OCI-LY1 (cell line): ENCODE measurements around the gene PRLH.
"Not testable (repeated sequence)": the region's sequence is repeated elsewhere in the genome, so short reads cannot be mapped to it uniquely, and the experiment has no call there.

Experiments
- H2AFZ ChIP-seq: fragments of 200-600 bp; sonication (generic), shearing (Covaris generic); 2 replicates; pipeline ENCODE4 v1.6.0; 2014; ENCODE audit warnings: antibody characterized with exemption, mild to moderate bottlenecking, low read length
- H3F3A ChIP-seq: fragments of 200-600 bp; sonication (generic), shearing (Covaris generic); 2 replicates; pipeline ENCODE4 v1.6.0; 2014; ENCODE audit warnings: mild to moderate bottlenecking, antibody characterized with exemption, low read length, moderate library complexity; ENCODE audit not compliant: insufficient read depth
- H3K27ac ChIP-seq: fragments of 200-600 bp; sonication (generic); 2 replicates; pipeline ENCODE4 v1.5.1; 2014; ENCODE audit warnings: low read length, mixed run types, mild to moderate bottlenecking, low read depth; ENCODE audit not compliant: poor library complexity, severe bottlenecking
- H3K27me3 ChIP-seq: fragments of 200-600 bp; sonication (generic); 2 replicates; pipeline ENCODE4 v1.6.0; 2014; ENCODE audit warnings: antibody characterized with exemption, mild to moderate bottlenecking, low read length, moderate library complexity; ENCODE audit not compliant: insufficient read depth
- H3K36me3 ChIP-seq: fragments of 200-600 bp; sonication (generic); 2 replicates; pipeline ENCODE4 v1.6.1; 2014; ENCODE audit warnings: mild to moderate bottlenecking, antibody characterized with exemption, low read length, moderate library complexity, mixed read lengths; ENCODE audit not compliant: insufficient read depth
- H3K4me1 ChIP-seq: fragments of 200-600 bp; sonication (generic); 2 replicates; pipeline ENCODE4 v1.5.1; 2014; ENCODE audit warnings: mild to moderate bottlenecking, low read length, moderate library complexity; ENCODE audit not compliant: insufficient read depth, severe bottlenecking
- H3K4me2 ChIP-seq: fragments of 200-600 bp; sonication (generic), shearing (Covaris generic); 2 replicates; pipeline ENCODE4 v1.6.1; 2014; ENCODE audit warnings: low read length
- H3K4me3 ChIP-seq: fragments of 200-600 bp; sonication (generic); 2 replicates; pipeline ENCODE4 v1.5.1; 2014; ENCODE audit warnings: low read length, low read depth, mild to moderate bottlenecking, mixed read lengths; ENCODE audit not compliant: poor library complexity, severe bottlenecking
- H3K79me2 ChIP-seq: fragments of 200-600 bp; shearing (Covaris generic); 2 replicates; pipeline ENCODE4 v1.6.1; 2016; ENCODE audit warnings: mixed run types, low read length, mixed read lengths; ENCODE audit not compliant: insufficient read depth
- H3K9ac ChIP-seq: fragments of 200-600 bp; sonication (generic), shearing (Covaris generic); 2 replicates; pipeline ENCODE4 v1.6.1; 2014; ENCODE audit warnings: mild to moderate bottlenecking, low read length, mixed read lengths
- H3K9me2 ChIP-seq: fragments of 200-600 bp; sonication (generic), shearing (Covaris generic); 2 replicates; pipeline ENCODE4 v1.6.1; 2014; ENCODE audit warnings: low read depth, mild to moderate bottlenecking, low read length, mixed read lengths
- H3K9me3 ChIP-seq: fragments of 200-600 bp; shearing (Covaris generic); 2 replicates; pipeline ENCODE4 v1.6.1; 2014; ENCODE audit warnings: low read length, mixed read lengths
- H4K20me1 ChIP-seq: fragments of 200-600 bp; sonication (generic), shearing (Covaris generic); 2 replicates; pipeline ENCODE4 v1.6.0; 2016; ENCODE audit warnings: mild to moderate bottlenecking, low read length; ENCODE audit not compliant: insufficient read depth
- CTCF ChIP-seq: fragments of 200-600 bp; sonication (generic), shearing (Covaris generic); IDR thresholded peaks from 2 replicates; pipeline ENCODE4 v1.5.1; 2017; ENCODE audit warnings: mild to moderate bottlenecking, antibody characterized with exemption, low read length, moderate library complexity, mixed read lengths
- EZH2 ChIP-seq: fragments of 200-600 bp; sonication (generic), shearing (Covaris generic); IDR thresholded peaks from 2 replicates; pipeline ENCODE4 v1.8.0; 2017; ENCODE audit warnings: borderline replicate concordance, mixed run types, mild to moderate bottlenecking, antibody characterized with exemption, low read length, moderate library complexity, mixed read lengths

Gene PRLH

DNA sequence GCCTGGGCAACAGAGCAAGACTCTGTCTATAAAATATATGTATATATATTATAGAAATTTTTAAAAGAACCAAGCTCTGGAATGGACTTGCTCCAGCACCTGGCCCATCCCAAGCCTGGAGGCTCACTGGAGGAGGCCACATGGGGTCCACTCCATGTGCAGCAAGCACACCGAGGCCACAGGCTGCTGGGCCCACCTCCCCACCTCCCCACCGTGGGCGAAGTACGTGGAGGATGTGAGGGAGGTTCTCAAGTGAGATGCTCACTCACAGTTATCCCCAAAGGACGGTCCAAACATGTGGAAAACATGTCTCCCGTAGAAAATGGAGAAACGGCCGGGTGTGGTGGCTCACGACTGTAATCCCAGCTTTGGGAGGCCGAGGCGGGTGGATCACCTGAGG lies 38.0 kb downstream of the PRLH start:
- no peaks in the 10 kb centered on the region for H4K20me1 ChIP-seq
- peaks cover 22% of the 10 kb centered on the region for H3K4me1 ChIP-seq
- H3K9me2 ChIP-seq: no peaks in the 10 kb centered on the region
- no peak overlapping the region for H3K4me3 ChIP-seq
- H3K4me2 ChIP-seq: no peak overlapping the region
- no peak overlapping the region for H2AFZ ChIP-seq
- H3K27ac ChIP-seq: no peak overlapping the region
- no peaks in the 10 kb centered on the region for H3K79me2 ChIP-seq
- no peaks in the 10 kb centered on the region for H3K27me3 ChIP-seq
- H3K36me3 ChIP-seq: no peaks in the 10 kb centered on the region
- H3K9ac ChIP-seq: no peak overlapping the region
- H3F3A ChIP-seq: no peaks in the 10 kb centered on the region
- TF ChIP-seq CTCF: no peak
- no peak for TF ChIP-seq EZH2
- no peaks in the 10 kb centered on the region for H3K9me3 ChIP-seq

- no peak overlapping the region for H3K4me3 ChIP-seq
- H3F3A ChIP-seq: no peaks in the 10 kb centered on the region
- H4K20me1 ChIP-seq: no peaks in the 10 kb centered on the region
- H3K27me3 ChIP-seq: no peaks in the 10 kb centered on the region
- peaks cover 19% of the 10 kb centered on the region for H3K4me1 ChIP-seq
- TF ChIP-seq EZH2 (no peak), CTCF (no peak; the same call in 1 of the 2 replicates)
- no peak overlapping the region for H3K4me2 ChIP-seq
- H3K79me2 ChIP-seq: no peaks in the 10 kb centered on the region
- no peak overlapping the region for H3K9ac ChIP-seq
- H3K9me3 ChIP-seq: no peaks in the 10 kb centered on the region
- no peak overlapping the region for H3K27ac ChIP-seq
- H3K9me2 ChIP-seq: no peaks in the 10 kb centered on the region
- no peaks in the 10 kb centered on the region for H3K36me3 ChIP-seq
- no peak overlapping the region for H2AFZ ChIP-seq
Measured at GRCh38 chr2:237604960-237605359, 38.6 kb downstream of the PRLH start.

- H3K27me3 ChIP-seq, H3K9me3 ChIP-seq, H3K4me2 ChIP-seq, H3K27ac ChIP-seq, H2AFZ ChIP-seq, H3K79me2 ChIP-seq, H3K36me3 ChIP-seq, H3K9ac ChIP-seq, H4K20me1 ChIP-seq, H3K9me2 ChIP-seq, H3K4me3 ChIP-seq, H3F3A ChIP-seq: not testable (repeated sequence)
- H3K4me1 ChIP-seq: peaks cover 10% of the 10 kb centered on the region
Measured at GRCh38 chr2:237606522-237606921, 40.1 kb downstream of the PRLH start.

GRCh38 chr2:237612527-237613357 lies 46.4 kb downstream of the PRLH start:
- Histone ChIP-seq H3K9me2 (no peaks in the 10 kb centered on the region), H3K27me3 (peaks cover 5% of the 10 kb centered on the region; the same call in 1 of the 2 replicates), H4K20me1 (no peaks in the 10 kb centered on the region), H2AFZ (no peak overlapping the region), H3F3A (no peaks in the 10 kb centered on the region), H3K79me2 (no peaks in the 10 kb centered on the region), H3K9me3 (no peaks in the 10 kb centered on the region), H3K4me1 (no peaks in the 10 kb centered on the region), H3K27ac (no peak overlapping the region), H3K4me3 (no peak overlapping the region), H3K4me2 (no peak overlapping the region), H3K9ac (no peak overlapping the region), H3K36me3 (no peaks in the 10 kb centered on the region)
- TF ChIP-seq CTCF (no peak), EZH2 (no peak)
